HepG2 (cell line): ENCODE measurements around the gene METRN. TPM values are rescaled to one million over a fixed set of nuclear protein-coding genes. Genes with fewer than 3 reads are reported as not detected.
A peak's percentile ranks its signal among the peaks of the same experiment; 100 is the strongest.

Experiments used
- CCDC6 ChIP-seq: sonication (generic); formaldehyde crosslinking; IDR thresholded peaks from 2 replicates; pipeline ENCODE4 v1.8.1; 2022; ENCODE audit warnings: mild to moderate bottlenecking, missing genetic modification reagents, moderate library complexity
- CREB1 ChIP-seq, 2 experiments: fragments of 450-650 bp in 1 of 2; IDR thresholded peaks; 2 replicates each; pipeline ENCODE4 v1.6.1; 2016 to 2017; ENCODE audit warnings: control low read depth in 1 of 2, mild to moderate bottlenecking in 1 of 2, missing compliant biosample characterization in 1 of 2, missing genetic modification characterization in 1 of 2
- GLI4 ChIP-seq: sonication (generic); formaldehyde crosslinking; IDR thresholded peaks from 2 replicates; pipeline ENCODE4 v1.5.1; 2020; ENCODE audit warnings: missing genetic modification reagents, mild to moderate bottlenecking, moderate library complexity, borderline replicate concordance
- HHEX ChIP-seq: IDR thresholded peaks from 2 replicates; pipeline ENCODE4 v1.6.1; 2016; ENCODE audit warnings: control low read depth
- KLF11 ChIP-seq: IDR thresholded peaks from 2 replicates; pipeline ENCODE4 v1.6.1; 2016; ENCODE audit warnings: missing compliant biosample characterization
- MNT ChIP-seq: fragments of 450-650 bp; IDR thresholded peaks from 2 replicates; pipeline ENCODE4 v1.6.1; 2016
- MYC ChIP-seq: sonication (generic); formaldehyde crosslinking; IDR thresholded peaks from 2 replicates; pipeline ENCODE4 v1.9.0; 2021; ENCODE audit warnings: missing genetic modification reagents, borderline replicate concordance
- RBFOX2 ChIP-seq: fragments of 200-400 bp; formaldehyde crosslinking; IDR thresholded peaks from 2 replicates; pipeline ENCODE4 v1.6.1; 2017; ENCODE audit warnings: low read depth, mild to moderate bottlenecking, low read length
- RFX5 ChIP-seq: IDR thresholded peaks from 2 replicates; pipeline ENCODE4 v1.6.1; 2011; ENCODE audit warnings: low read depth, low read length, improper control_type of control experiment
- ZBTB33 ChIP-seq: sonication (generic); formaldehyde crosslinking; IDR thresholded peaks from 2 replicates; pipeline ENCODE4 v1.4.0; 2020; ENCODE audit warnings: missing genetic modification reagents
- ZBTB49 ChIP-seq: sonication (generic); formaldehyde crosslinking; IDR thresholded peaks from 2 replicates; pipeline ENCODE4 v1.4.0; 2020; ENCODE audit warnings: missing genetic modification reagents, borderline replicate concordance
- ZFP36L2 ChIP-seq: sonication (generic); formaldehyde crosslinking; IDR thresholded peaks from 2 replicates; pipeline ENCODE4 v1.4.0; 2020; ENCODE audit warnings: missing genetic modification reagents
- ZNF331 ChIP-seq: sonication (generic); formaldehyde crosslinking; IDR thresholded peaks from 2 replicates; pipeline ENCODE4 v1.4.0; 2020; ENCODE audit warnings: missing genetic modification reagents
- ZNF644 ChIP-seq: IDR thresholded peaks from 2 replicates; pipeline ENCODE4 v1.6.1; 2016; ENCODE audit warnings: low read depth
- polyA plus RNA-seq, 8 experiments: library from polyadenylated mRNA; depleted of rRNA in 3 of 8; stranded (reverse) in 7 of 8; unstranded in 1 of 8; fragments of >200 nt; fragmentation: Illumina TruSeq in 4 of 8; extraction: Trizol in 4 of 8; gene quantifications; 2 replicates each; pipeline versions ENCODE4 v1.2.1 to v1.2.3, GENCODE V29; 2011 to 2016; ENCODE audit warnings: low read depth in 4 of 8, missing spikeins in 1 of 8, mixed read lengths in 1 of 8; ENCODE audit not compliant: insufficient read depth in 1 of 8
- total RNA-seq, 5 experiments: library from RNA; depleted of rRNA; stranded (reverse); fragments of >200 nt; fragmentation: Illumina TruSeq; extraction: Trizol; gene quantifications; 2 replicates each; pipeline ENCODE4 v1.2.3, GENCODE V29; 2016; ENCODE audit warnings: low read depth in 1 of 5

Gene METRN
- total and polyA plus RNA-seq, 2 of the 13 experiments (the other 11 are each of a cell fraction or from before 2014, with no cell fraction given) = 25.5 to 46.1 TPM

- TF ChIP-seq ZBTB33 (CRISPR knock-in tag) (no peak), RBFOX2 (peak; percentile 44; the same call in 1 of the 2 replicates), RFX5 (no peak), ZBTB49 (CRISPR knock-in tag) (no peak), ZNF644 (CRISPR knock-in tag) (no peak), KLF11 (CRISPR knock-in tag) (no peak), ZNF331 (CRISPR knock-in tag) (no peak), GLI4 (CRISPR knock-in tag) (no peak), MNT (0 out of 2 replicates have a peak, but pooled peaks have one; percentile 16), MYC (no peak), HHEX (CRISPR knock-in tag) (no peak), CREB1 (IDR thresholded peaks at IDR 0.05) (no peak), CREB1 (CRISPR knock-in tag; IDR thresholded peaks at IDR 0.05) (no peak), ZFP36L2 (CRISPR knock-in tag) (no peak), CCDC6 (CRISPR knock-in tag) (no peak)
Measured at GRCh38 chr16:681746-682427, 33.0 kb upstream of the METRN start (continued).
